ENCODE measurements around the gene ING4. TPM values are rescaled to one million over a fixed set of nuclear protein-coding genes. Genes with fewer than 3 reads are reported as not detected.
A peak's percentile ranks its signal among the peaks of the same experiment; 100 is the strongest.

The ING4 gene
- total RNA-seq, 4 donors from 2014 or later: 53.2 to 85.0 (median 70.6) TPM

DNA sequence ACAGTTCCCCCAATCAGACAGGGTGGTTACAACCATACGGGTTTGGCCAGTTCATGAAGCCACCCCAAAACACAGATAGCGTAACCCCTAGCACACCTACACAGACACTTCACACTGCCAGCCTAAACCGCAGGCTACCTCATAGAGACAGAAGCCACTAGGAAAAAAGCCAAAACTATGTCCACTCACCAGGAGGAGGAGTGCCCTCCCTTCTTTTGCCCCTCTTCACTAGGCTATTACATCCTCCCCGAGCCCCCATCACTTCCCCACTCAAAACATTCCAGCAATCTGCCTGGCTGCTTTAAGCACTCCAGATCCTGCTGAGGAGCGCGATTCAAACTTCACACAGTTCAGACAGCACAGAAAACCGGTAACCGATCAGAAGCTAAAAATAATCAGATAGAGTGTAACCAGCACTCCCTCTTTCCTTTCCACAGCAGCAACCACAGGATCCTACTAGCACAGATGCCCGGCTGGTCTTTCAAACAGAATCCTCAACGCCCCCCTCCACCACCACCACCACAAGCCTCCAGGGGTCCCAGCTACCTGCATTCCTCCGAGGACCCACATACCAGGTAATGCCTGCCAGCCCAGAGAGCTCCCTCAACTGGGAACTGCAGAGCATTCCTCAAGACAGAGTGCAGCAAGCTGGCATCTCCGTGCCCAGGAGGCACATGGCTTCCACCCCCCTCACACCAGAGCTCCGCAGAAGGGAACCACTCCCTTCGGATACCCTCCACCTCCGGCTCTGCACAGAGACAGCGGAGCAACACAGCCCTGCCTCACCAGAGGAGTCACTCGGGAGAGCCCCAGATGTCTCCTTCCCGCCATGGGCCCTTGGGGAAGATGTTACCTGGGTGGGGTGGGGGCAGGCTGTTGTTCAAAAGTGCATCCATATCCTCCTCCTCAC lies 57.2 kb downstream of the ING4 start:
- TF ChIP-seq, protein P1, sequence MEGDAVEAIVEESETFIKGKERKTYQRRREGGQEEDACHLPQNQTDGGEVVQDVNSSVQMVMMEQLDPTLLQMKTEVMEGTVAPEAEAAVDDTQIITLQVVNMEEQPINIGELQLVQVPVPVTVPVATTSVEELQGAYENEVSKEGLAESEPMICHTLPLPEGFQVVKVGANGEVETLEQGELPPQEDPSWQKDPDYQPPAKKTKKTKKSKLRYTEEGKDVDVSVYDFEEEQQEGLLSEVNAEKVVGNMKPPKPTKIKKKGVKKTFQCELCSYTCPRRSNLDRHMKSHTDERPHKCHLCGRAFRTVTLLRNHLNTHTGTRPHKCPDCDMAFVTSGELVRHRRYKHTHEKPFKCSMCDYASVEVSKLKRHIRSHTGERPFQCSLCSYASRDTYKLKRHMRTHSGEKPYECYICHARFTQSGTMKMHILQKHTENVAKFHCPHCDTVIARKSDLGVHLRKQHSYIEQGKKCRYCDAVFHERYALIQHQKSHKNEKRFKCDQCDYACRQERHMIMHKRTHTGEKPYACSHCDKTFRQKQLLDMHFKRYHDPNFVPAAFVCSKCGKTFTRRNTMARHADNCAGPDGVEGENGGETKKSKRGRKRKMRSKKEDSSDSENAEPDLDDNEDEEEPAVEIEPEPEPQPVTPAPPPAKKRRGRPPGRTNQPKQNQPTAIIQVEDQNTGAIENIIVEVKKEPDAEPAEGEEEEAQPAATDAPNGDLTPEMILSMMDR (IDR thresholded peaks at IDR 0.05): no peak
- TF ChIP-seq POLR2AphosphoS5 (IDR thresholded peaks at IDR 0.05): no peak
- WGBS: 4% methylated on average over 10 of the region's 18 CpGs

GRCh38 chr12:6604259-6605029 lies 58.5 kb downstream of the ING4 start:
- no peaks in the 10 kb centered on the region for H3K27me3 ChIP-seq
- DNase-seq (ENCODE audit: low spot score in 2 of 2): no peak
- WGBS: 62% methylated on average over 6 of the region's 6 CpGs
- peaks cover 28% of the 10 kb centered on the region for H3K36me3 ChIP-seq
- peak overlapping the region; percentile 73 for H3K4me3 ChIP-seq
- peaks cover 54% of the 10 kb centered on the region for H3K4me1 ChIP-seq
- TF ChIP-seq POLR2A (IDR thresholded peaks at IDR 0.05): no peak
- TF ChIP-seq, protein P1 (IDR thresholded peaks at IDR 0.05): no peak
- no peak for TF ChIP-seq POLR2AphosphoS5 (IDR thresholded peaks at IDR 0.05)
- TF ChIP-seq EP300 (IDR thresholded peaks at IDR 0.05): no peak
- peak overlapping the region; percentile 93 for H3K27ac ChIP-seq
- H3K9me3 ChIP-seq: no peaks in the 10 kb centered on the region

More for the DNA sequence above, 57.2 kb downstream of the ING4 start:
- Histone ChIP-seq H3K27ac (peak overlapping the region; percentile 93), H3K4me1 (peaks cover 54% of the 10 kb centered on the region), H3K27me3 (no peaks in the 10 kb centered on the region), H3K36me3 (peaks cover 16% of the 10 kb centered on the region), H3K4me3 (peak overlapping the region; percentile 73), H3K9me3 (no peaks in the 10 kb centered on the region)
- DNase-seq (ENCODE audit: low spot score in 2 of 2): peak in 1 of 2 donors; percentile 74

DNA sequence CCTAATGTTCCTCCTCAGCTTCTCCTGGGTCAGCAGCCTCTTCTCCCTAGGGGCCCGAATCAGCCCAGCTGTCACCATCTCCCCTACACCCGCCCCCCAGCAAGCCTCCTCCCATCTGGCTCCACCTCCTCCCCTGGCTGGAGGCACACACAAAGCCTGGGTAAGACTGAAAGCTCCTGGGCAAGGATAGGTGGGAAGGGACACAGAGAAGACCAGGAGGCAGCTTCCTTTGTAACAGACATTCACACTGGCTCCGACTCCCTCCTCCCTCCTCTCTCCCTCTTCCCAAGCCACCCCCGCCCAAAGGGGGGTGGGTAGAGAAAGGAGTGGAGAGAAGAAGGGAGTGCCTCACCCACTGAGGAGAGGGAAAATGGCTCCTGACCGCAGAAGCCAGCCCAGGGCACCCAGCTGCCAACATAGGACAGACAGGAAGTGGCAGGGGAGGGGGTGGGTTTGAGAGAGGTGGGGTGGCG lies 59.8 kb downstream of the ING4 start:
- 6% methylated on average over 5 of the region's 6 CpGs for WGBS
- TF ChIP-seq POLR2AphosphoS5 (IDR thresholded peaks at IDR 0.05) (no peak), EP300 (IDR thresholded peaks at IDR 0.05) (no peak), POLR2A (IDR thresholded peaks at IDR 0.05) (no peak)
- TF ChIP-seq, protein P1 (IDR thresholded peaks at IDR 0.05): no peak
- Histone ChIP-seq H3K9me3 (no peaks in the 10 kb centered on the region), H3K27ac (peak overlapping the region; percentile 57), H3K4me3 (peak overlapping the region; percentile 73), H3K27me3 (no peaks in the 10 kb centered on the region), H3K36me3 (peaks cover 42% of the 10 kb centered on the region), H3K4me1 (peaks cover 49% of the 10 kb centered on the region)
- DNase-seq (ENCODE audit: low spot score in 2 of 2): no peak

DNA sequence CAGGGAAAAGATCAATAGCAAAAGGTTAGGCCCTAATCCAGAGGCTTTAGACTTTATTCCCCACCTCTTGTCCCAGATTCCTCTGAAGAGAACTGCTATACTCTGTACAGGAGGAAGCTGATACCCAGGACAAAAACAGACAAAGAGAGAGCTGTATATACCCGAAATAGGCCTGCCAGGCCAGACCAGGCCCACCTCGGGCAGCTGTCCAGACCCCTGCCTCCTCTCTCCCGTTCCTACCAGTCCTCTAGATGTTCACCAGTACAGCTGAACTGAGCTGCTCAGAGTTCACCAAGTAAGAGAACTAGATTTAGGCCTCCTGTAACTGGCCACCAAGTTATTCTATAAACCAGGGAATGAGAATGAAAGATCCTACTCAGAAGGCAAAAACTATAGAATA lies 60.4 kb downstream of the ING4 start:
- DNase-seq (ENCODE audit: low spot score in 2 of 2): no peak
- H3K36me3 ChIP-seq: peaks cover 48% of the 10 kb centered on the region
- no peaks in the 10 kb centered on the region for H3K27me3 ChIP-seq
- H3K4me3 ChIP-seq: peak overlapping the region; percentile 73
- H3K9me3 ChIP-seq: no peaks in the 10 kb centered on the region
- no peak for TF ChIP-seq POLR2A (IDR thresholded peaks at IDR 0.05)
- TF ChIP-seq EP300 (IDR thresholded peaks at IDR 0.05): no peak
- no peak for TF ChIP-seq POLR2AphosphoS5 (IDR thresholded peaks at IDR 0.05)
- TF ChIP-seq, protein P1 (IDR thresholded peaks at IDR 0.05): no peak
- peaks cover 44% of the 10 kb centered on the region for H3K4me1 ChIP-seq
- H3K27ac ChIP-seq: peak overlapping the region; percentile 57
- WGBS: 42% methylated on average over 3 of the region's 3 CpGs

Other genes starting within 250 kb of the ING4 start
- 1 to 10 TPM in 1 of 4 donors, not detected in 3; 1.9 TPM for gene CD27, start 218.2 kb downstream of the ING4 start, total RNA-seq
- 10 to 100 TPM; 10.9 to 25.2 (median 17.7) TPM for gene TAPBPL, start 211.1 kb downstream of the ING4 start, total RNA-seq
- gene VAMP1, start 192.4 kb downstream of the ING4 start, total RNA-seq: 1 to 10 TPM; 2.1 to 5.4 (median 3.7) TPM
- gene MRPL51, start 169.9 kb downstream of the ING4 start, total RNA-seq: 10 to 100 TPM; 28.0 to 42.2 (median 37.9) TPM
- 10 to 100 TPM; 22.6 to 43.2 (median 31.0) TPM for gene NCAPD2, start 169.0 kb downstream of the ING4 start, total RNA-seq
- gene GAPDH, start 128.6 kb downstream of the ING4 start, total RNA-seq: 1,000 to 10,000 TPM; 1,442 to 2,828 (median 1,967) TPM
- 1 to 10 TPM; 1.9 to 5.8 (median 4.3) TPM for gene IFFO1, start 107.1 kb downstream of the ING4 start, total RNA-seq
- gene NOP2, start 94.8 kb downstream of the ING4 start, total RNA-seq: 10 to 100 TPM; 34.6 to 62.2 (median 42.3) TPM
- gene CHD4, start 55.7 kb downstream of the ING4 start, total RNA-seq: 100 to 1,000 TPM; 191 to 258 (median 206) TPM
- 10 to 100 TPM in 1 of 4 donors, 1 to 10 TPM in 3; 5.8 to 15.0 (median 8.8) TPM for gene LPAR5, start 27.2 kb downstream of the ING4 start, total RNA-seq
- gene ACRBP, start 15.7 kb downstream of the ING4 start, total RNA-seq: 1 to 10 TPM in 3 of 4 donors, under 1 TPM in 1; 0.86 to 9.3 (median 1.6) TPM
- 10 to 100 TPM; 34.5 to 72.0 (median 42.2) TPM for gene ZNF384, start 26.3 kb upstream of the ING4 start, total RNA-seq
- not detected for gene PIANP, start 37.7 kb upstream of the ING4 start, total RNA-seq
- 10 to 100 TPM; 50.2 to 70.7 (median 66.6) TPM for gene COPS7A, start 60.9 kb upstream of the ING4 start, total RNA-seq
- 100 to 1,000 TPM; 147 to 195 (median 180) TPM for gene MLF2, start 90.0 kb upstream of the ING4 start, total RNA-seq
- gene PTMS, start 103.2 kb upstream of the ING4 start, total RNA-seq: 100 to 1,000 TPM in 2 of 4 donors, 10 to 100 TPM in 2; 91.2 to 128 (median 99.8) TPM
- gene LAG3, start 109.4 kb upstream of the ING4 start, total RNA-seq: 1 to 10 TPM in 1 of 4 donors, under 1 TPM in 1, not detected in 2; 0.60 to 1.4 TPM
- 1 to 10 TPM; 2.5 to 5.4 (median 3.9) TPM for gene CD4, start 126.4 kb upstream of the ING4 start, total RNA-seq
- gene GPR162, start 158.7 kb upstream of the ING4 start, total RNA-seq: 1 to 10 TPM in 2 of 4 donors, under 1 TPM in 2; 0.47 to 2.1 (median 1.0) TPM
- gene P3H3, start 165.3 kb upstream of the ING4 start, total RNA-seq: 10 to 100 TPM in 3 of 4 donors, 1 to 10 TPM in 1; 5.0 to 30.5 (median 14.3) TPM
- 1 to 10 TPM in 2 of 4 donors, under 1 TPM in 1, not detected in 1; 0.72 to 1.5 (median 1.4) TPM for gene GNB3, start 177.8 kb upstream of the ING4 start, total RNA-seq
- 1 to 10 TPM; 4.8 to 8.9 (median 5.9) TPM for gene CDCA3, start 188.2 kb upstream of the ING4 start, total RNA-seq
- 10 to 100 TPM; 54.7 to 71.8 (median 68.9) TPM for gene USP5, start 189.0 kb upstream of the ING4 start, total RNA-seq
- 100 to 1,000 TPM; 185 to 498 (median 405) TPM for gene TPI1, start 204.4 kb upstream of the ING4 start, total RNA-seq
- 10 to 100 TPM in 1 of 4 donors, 1 to 10 TPM in 3; 3.0 to 16.5 (median 7.5) TPM for gene SPSB2, start 210.2 kb upstream of the ING4 start, total RNA-seq
- gene LRRC23, start 241.7 kb upstream of the ING4 start, total RNA-seq: 10 to 100 TPM in 2 of 4 donors, 1 to 10 TPM in 2; 4.3 to 15.8 (median 8.5) TPM